Right kidney (tissue), 1 donor: ENCODE measurements around the gene LIX1L.
"Not testable (repeated sequence)": the region's sequence is repeated elsewhere in the genome, so short reads cannot be mapped to it uniquely, and the experiment has no call there.

ENCODE experiments used
- DNase-seq: peaks from one replicate; pipeline ENCODE4 v3.0.0-alpha.2; 2016

LIX1L gene

GRCh38 chr1:145935708-145936107 is 22.1 kb downstream of the LIX1L start:
- DNase-seq: no peak

GRCh38 chr1:145932522-145933009 is 25.3 kb downstream of the LIX1L start:
- DNase-seq: not testable (repeated sequence)

- DNase-seq: no peak
Observed at GRCh38 chr1:145927916-145928643, 29.7 kb downstream of the LIX1L start.

- DNase-seq: peak; percentile 95
Observed at GRCh38 chr1:145927063-145927886, 30.5 kb downstream of the LIX1L start, which contains the start of gene RBM8A. RBM8A (minus strand) TSS chr1:145927484; CDS start chr1:145927426, 58 bp downstream.

GRCh38 chr1:145926686-145927062 is 31.1 kb downstream of the LIX1L start:
- no peak for DNase-seq

GRCh38 chr1:145922266-145922665 is 35.6 kb downstream of the LIX1L start:
- DNase-seq: no peak

- not testable (repeated sequence) for DNase-seq
Observed at GRCh38 chr1:145920297-145920696, 37.5 kb downstream of the LIX1L start.

- DNase-seq: no peak
Observed at GRCh38 chr1:145918992-145919939, 38.6 kb downstream of the LIX1L start.

GRCh38 chr1:145918144-145918991 is 39.4 kb downstream of the LIX1L start, which contains the start of gene PEX11B:
PEX11B (minus strand) TSS chr1:145918717; CDS start chr1:145918688, 29 bp downstream.
- DNase-seq: peak; percentile 94

GRCh38 chr1:145917595-145917994 is 40.2 kb downstream of the LIX1L start:
- no peak for DNase-seq

GRCh38 chr1:145916745-145917144 is 41.1 kb downstream of the LIX1L start:
- no peak for DNase-seq

GRCh38 chr1:145912128-145912641 is 45.6 kb downstream of the LIX1L start:
- no peak for DNase-seq

GRCh38 chr1:145908653-145909052 is 49.2 kb downstream of the LIX1L start:
- no peak for DNase-seq

GRCh38 chr1:145906954-145907753 is 50.7 kb downstream of the LIX1L start:
- no peak for DNase-seq

GRCh38 chr1:145901312-145902021 is 56.4 kb downstream of the LIX1L start:
- no peak for DNase-seq

- no peak for DNase-seq
Observed at GRCh38 chr1:145898756-145899155, 59.1 kb downstream of the LIX1L start.

- DNase-seq: no peak
Observed at GRCh38 chr1:145897969-145898368, 59.8 kb downstream of the LIX1L start.

GRCh38 chr1:145895471-145895870 is 62.3 kb downstream of the LIX1L start:
- no peak for DNase-seq
